Airway epithelial cell (primary cell): ENCODE data around the gene POU6F1. TPM values are rescaled to one million over a fixed set of nuclear protein-coding genes. Genes with fewer than 3 reads are reported as not detected.

Experiments used
- total RNA-seq: library from RNA; depleted of rRNA; stranded (reverse); fragments of >200 nt; gene quantifications from 2 replicates; pipeline ENCODE4 v1.2.3, GENCODE V29; 2015

POU6F1 gene, protein sequence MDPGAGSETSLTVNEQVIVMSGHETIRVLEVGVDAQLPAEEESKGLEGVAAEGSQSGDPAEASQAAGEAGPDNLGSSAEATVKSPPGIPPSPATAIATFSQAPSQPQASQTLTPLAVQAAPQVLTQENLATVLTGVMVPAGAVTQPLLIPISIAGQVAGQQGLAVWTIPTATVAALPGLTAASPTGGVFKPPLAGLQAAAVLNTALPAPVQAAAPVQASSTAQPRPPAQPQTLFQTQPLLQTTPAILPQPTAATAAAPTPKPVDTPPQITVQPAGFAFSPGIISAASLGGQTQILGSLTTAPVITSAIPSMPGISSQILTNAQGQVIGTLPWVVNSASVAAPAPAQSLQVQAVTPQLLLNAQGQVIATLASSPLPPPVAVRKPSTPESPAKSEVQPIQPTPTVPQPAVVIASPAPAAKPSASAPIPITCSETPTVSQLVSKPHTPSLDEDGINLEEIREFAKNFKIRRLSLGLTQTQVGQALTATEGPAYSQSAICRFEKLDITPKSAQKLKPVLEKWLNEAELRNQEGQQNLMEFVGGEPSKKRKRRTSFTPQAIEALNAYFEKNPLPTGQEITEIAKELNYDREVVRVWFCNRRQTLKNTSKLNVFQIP
- 1.7 and 6.1 TPM in 2 replicates for total RNA-seq

DNA sequence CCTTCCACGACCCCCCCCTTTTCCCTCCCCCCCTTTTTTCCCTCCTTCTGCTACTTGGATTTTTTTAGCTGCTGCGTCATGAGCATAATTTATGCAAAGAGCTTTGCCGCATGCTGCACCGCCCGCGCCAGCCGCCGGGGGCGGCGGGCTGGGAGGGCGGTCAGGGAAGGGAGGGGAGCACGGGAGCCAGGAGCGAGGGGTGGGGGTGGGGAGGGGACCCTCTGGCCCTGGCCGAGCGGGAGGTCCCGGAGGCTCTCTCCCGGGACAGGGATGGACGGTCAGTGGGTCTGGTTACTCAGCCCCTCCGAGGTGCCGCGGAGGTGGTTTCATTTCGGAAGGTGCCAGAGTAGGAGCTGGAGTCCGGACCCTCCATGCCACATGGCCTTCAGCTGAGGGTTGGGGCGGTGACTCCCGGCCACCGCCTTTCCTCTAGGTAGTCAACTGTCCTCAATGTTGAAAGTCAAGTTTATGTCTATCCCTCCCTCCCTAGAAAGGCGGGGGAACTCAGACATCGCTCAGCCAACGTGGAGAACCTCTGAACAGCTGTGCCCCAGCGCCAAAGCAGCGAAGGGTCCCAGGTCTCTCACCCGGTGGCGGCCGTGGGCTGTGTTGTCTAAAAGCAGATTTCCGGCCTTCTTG is at the start of gene POU6F1:
Gene POU6F1 (minus strand): TSS at position 95 of the 639 bp plus-strand sequence. CDS start 11,226 bp downstream, outside the sequence.

DNA sequence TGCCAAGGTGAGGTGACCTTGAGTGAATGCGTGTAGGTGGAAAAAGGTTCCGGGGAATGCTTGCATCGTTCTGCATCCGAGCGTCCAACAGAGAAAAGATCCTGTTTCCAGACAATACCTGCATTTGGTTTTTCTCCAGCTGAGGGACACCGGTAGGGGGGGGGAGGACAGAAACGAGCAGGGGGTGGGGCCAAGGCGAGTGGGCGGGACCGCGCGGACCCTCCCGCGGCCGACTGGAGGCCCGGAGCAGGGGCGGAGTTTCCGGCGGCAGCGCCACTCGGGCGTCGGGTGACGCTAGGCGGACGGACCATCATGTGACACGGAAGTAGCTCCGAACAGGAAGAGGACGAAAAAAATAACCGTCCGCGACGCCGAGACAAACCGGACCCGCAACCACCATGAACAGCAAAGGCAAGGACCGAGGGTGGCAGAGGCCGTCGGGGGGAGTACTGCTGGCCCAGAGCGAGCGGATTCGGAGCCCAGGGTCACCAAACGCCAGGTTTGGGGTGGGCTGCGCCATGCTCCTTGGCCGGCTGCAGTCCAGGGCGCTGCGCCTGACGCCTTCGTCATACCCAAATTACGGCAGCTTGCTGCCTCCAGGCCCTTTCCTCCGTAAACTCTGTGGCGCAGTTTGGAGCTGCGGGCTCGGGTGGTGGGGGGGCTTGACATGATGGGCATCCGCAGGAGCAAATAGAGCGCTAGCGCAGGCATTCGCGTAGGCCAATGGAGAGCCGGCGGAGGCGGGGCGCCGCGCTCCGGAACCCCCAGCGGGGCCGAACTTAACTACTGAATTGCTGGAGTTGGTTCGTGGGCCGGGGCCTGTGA is 20.9 kb upstream of the POU6F1 start, which contains the start of gene DAZAP2:
Gene DAZAP2 (plus strand): TSS at position 317 of the 825 bp plus-strand sequence. CDS start 82 bp downstream, at position 399.

DNA sequence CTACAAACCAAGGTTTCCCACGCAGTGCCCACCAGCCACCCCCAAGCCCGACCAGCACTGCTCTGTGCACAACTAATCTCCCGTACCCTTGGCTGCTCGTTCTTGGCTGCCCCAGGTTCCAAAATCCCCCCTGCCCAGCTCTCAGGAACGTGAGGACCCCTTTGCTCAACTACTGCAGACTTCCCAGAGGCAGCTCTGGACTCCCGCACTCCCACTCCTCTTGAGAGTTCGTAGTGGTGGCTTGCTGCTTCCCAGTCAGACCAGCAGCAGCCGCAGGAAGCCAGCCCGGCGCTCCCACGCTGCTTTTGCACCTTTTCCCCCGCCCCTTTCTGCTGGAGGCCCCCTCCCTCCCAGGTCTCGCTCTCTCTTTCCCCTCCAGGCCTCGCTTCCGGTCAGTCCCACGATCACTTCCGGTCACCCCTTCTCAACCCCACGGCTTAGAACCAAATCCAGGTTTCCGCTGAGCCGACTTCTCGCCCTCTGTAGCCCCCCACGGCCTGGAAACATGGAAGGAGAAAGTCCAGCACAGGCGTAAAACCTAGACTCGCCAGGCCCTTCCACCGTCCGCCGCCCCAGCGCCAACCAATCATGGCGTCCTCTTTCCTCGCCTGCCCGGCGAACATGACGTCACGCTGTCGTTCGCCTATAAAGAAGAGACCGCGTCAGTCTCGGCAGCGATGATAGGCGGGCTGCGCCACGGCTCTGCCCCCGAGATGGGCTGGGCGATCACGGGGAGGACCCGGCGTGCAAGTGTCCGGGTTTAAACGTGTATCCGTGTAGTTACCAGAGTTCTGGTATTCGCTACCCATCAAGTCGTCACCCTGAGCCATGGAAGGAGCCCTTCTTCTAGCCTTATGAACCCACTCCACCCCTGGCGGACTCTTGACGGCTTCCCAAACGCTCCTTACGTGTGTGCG is 45.1 kb downstream of the POU6F1 start, which contains the start of gene TFCP2:
Gene TFCP2 (minus strand): TSS at position 621 of the 917 bp plus-strand sequence. CDS start 713 bp downstream, outside the sequence.

Other genes with a start within 250 kb of the POU6F1 start
- gene SLC11A2, start 191.7 kb downstream of the POU6F1 start, total RNA-seq: 19.8 and 29.0 TPM in 2 replicates
- 21.7 and 25.7 TPM in 2 replicates for gene LETMD1, start 169.7 kb downstream of the POU6F1 start, total RNA-seq
- gene CSRNP2, start 134.5 kb downstream of the POU6F1 start, total RNA-seq: 13.2 and 15.2 TPM in 2 replicates
- 11.2 and 13.6 TPM in 2 replicates for gene TFCP2, start 44.9 kb downstream of the POU6F1 start, total RNA-seq
- 141 and 201 TPM in 2 replicates for gene DAZAP2, start 20.8 kb upstream of the POU6F1 start, total RNA-seq
- gene SMAGP, start 52.4 kb upstream of the POU6F1 start, total RNA-seq: 59.6 and 63.3 TPM in 2 replicates
- 0.42 TPM in 1 of 2 replicates, not detected in the other for gene BIN2, start 106.1 kb upstream of the POU6F1 start, total RNA-seq
- gene CELA1, start 128.6 kb upstream of the POU6F1 start, total RNA-seq: not detected in 2 replicates
- gene GALNT6, start 173.3 kb upstream of the POU6F1 start, total RNA-seq: 33.9 and 42.5 TPM in 2 replicates
- 0.23 and 0.28 TPM in 2 replicates for gene SLC4A8, start 206.8 kb upstream of the POU6F1 start, total RNA-seq